Peyer's patch (tissue), 4 donors: Measurements from ENCODE around the gene KRT37. TPM values are rescaled to one million over a fixed set of nuclear protein-coding genes. Genes with fewer than 3 reads are reported as not detected.

Source experiments
- DNase-seq, 3 donors: peaks; one replicate each; pipeline ENCODE4 v3.0.0-alpha.2; 2017 to 2019
- H3K27ac ChIP-seq, 4 donors: fragments of 200-600 bp; sonication (generic); one replicate each; pipeline ENCODE4 v1.5.1; 2016 to 2019
- H3K27me3 ChIP-seq, 2 donors: fragments of 200-600 bp; sonication (generic); one replicate each; pipeline ENCODE4 v1.5.1; 2019
- H3K36me3 ChIP-seq, 3 donors: fragments of 200-600 bp; sonication (generic); one replicate each; pipeline ENCODE4 v1.5.1; 2016 to 2019
- H3K4me1 ChIP-seq, 4 donors: fragments of 200-600 bp; sonication (generic); one replicate each; pipeline ENCODE4 v1.5.1; 2016 to 2019
- H3K4me3 ChIP-seq, 4 donors: fragments of 200-600 bp; sonication (generic); 1 replicate in 3 of 4; 2 replicates in 1 of 4; pipeline ENCODE4 v1.5.1; 2016 to 2019; ENCODE audit warnings: mild to moderate bottlenecking in 1 of 4
- H3K9me3 ChIP-seq, 4 donors: fragments of 200-600 bp; sonication (generic); one replicate each; pipeline ENCODE4 v1.5.1; 2016 to 2019; ENCODE audit warnings: mild to moderate bottlenecking in 1 of 4
- POLR2A ChIP-seq, 2 donors: fragments of 450-650 bp; IDR thresholded peaks; one replicate each; pipeline ENCODE4 v1.5.1; 2017; ENCODE audit warnings: antibody characterized with exemption in 2 of 2, mild to moderate bottlenecking in 2 of 2, moderate library complexity in 2 of 2
- total RNA-seq, 4 donors: library from RNA; depleted of rRNA; stranded (reverse); fragments of >200 nt; gene quantifications; one replicate each; pipeline ENCODE4 v1.1.0, GENCODE V29; 2016
- TF ChIP-seq, protein P1 (sequence below), 6 experiments: fragments of 450-650 bp in 4 of 6; fragments of 200-600 bp in 2 of 6; sonication (generic) in 1 of 6; IDR thresholded peaks; one replicate each; pipeline ENCODE4 v1.5.1; 2017 to 2019; ENCODE audit warnings: antibody characterized with exemption in 6 of 6, mild to moderate bottlenecking in 3 of 6, moderate library complexity in 1 of 6

The KRT37 gene
- total RNA-seq, 4 donors from 2014 or later = not detected

GRCh38 chr17:41444186-41444585, 19.8 kb upstream of the KRT37 start:
- H3K4me1 ChIP-seq = no peaks in the 10 kb centered on the region
- no peaks in the 10 kb centered on the region for H3K9me3 ChIP-seq
- H3K27ac ChIP-seq = no peak overlapping the region
- H3K36me3 ChIP-seq = no peaks in the 10 kb centered on the region
- H3K27me3 ChIP-seq = no peaks in the 10 kb centered on the region
- no peak overlapping the region for H3K4me3 ChIP-seq
- DNase-seq = no peak
- TF ChIP-seq, protein P1, sequence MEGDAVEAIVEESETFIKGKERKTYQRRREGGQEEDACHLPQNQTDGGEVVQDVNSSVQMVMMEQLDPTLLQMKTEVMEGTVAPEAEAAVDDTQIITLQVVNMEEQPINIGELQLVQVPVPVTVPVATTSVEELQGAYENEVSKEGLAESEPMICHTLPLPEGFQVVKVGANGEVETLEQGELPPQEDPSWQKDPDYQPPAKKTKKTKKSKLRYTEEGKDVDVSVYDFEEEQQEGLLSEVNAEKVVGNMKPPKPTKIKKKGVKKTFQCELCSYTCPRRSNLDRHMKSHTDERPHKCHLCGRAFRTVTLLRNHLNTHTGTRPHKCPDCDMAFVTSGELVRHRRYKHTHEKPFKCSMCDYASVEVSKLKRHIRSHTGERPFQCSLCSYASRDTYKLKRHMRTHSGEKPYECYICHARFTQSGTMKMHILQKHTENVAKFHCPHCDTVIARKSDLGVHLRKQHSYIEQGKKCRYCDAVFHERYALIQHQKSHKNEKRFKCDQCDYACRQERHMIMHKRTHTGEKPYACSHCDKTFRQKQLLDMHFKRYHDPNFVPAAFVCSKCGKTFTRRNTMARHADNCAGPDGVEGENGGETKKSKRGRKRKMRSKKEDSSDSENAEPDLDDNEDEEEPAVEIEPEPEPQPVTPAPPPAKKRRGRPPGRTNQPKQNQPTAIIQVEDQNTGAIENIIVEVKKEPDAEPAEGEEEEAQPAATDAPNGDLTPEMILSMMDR (IDR thresholded peaks at IDR 0.05) = no peak
- no peak for TF ChIP-seq POLR2A (IDR thresholded peaks at IDR 0.05)

GRCh38 chr17:41442739-41443138, 18.4 kb upstream of the KRT37 start:
- H3K4me1 ChIP-seq = no peaks in the 10 kb centered on the region
- H3K27me3 ChIP-seq = no peaks in the 10 kb centered on the region
- no peaks in the 10 kb centered on the region for H3K9me3 ChIP-seq
- H3K36me3 ChIP-seq = no peaks in the 10 kb centered on the region
- no peak overlapping the region for H3K4me3 ChIP-seq
- TF ChIP-seq, protein P1 (IDR thresholded peaks at IDR 0.05) = no peak
- no peak for TF ChIP-seq POLR2A (IDR thresholded peaks at IDR 0.05)
- DNase-seq = no peak
- H3K27ac ChIP-seq = no peak overlapping the region

DNA sequence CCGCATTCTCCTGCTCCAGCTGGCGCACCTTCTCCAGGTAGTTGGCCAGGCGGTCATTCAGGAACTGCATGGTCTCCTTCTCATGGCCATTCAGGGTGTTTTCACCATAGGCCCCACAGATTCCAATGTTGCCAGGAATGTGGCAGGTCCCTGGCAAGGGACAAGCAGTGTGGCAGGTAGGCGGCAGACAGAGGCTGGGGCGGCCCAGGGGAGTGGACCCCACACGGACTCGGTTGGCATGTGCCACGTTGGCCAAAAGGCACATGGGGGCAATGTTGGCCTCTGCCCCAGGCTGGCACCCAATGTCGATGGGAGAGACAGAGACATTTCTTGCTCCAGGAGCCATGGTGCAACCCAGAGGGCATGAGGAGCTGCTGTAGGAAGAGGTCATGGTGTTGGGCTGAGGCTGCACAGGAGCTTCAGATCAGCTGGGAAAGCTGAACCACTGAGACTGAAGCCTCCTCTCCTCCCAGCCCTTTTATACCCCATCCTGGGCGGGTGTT, 16.2 kb upstream of the KRT37 start, which contains the start of gene KRT38:
Gene KRT38 (minus strand): TSS at position 453 of the 503 bp plus-strand sequence. CDS start 62 bp downstream, at position 391.
- no peak within 1 kb of the TSS for H3K4me3 ChIP-seq
- H3K4me1 ChIP-seq = no peaks in the 10 kb centered on the region
- H3K27ac ChIP-seq = no peak within 1 kb of the TSS
- TF ChIP-seq, protein P1 (IDR thresholded peaks at IDR 0.05) = no peak
- no peak for TF ChIP-seq POLR2A (IDR thresholded peaks at IDR 0.05)
- H3K9me3 ChIP-seq = no peaks in the 10 kb centered on the region
- DNase-seq = no peak
- H3K27me3 ChIP-seq = no peaks in the 10 kb centered on the region
- H3K36me3 ChIP-seq = no peaks in the 10 kb centered on the region

- H3K4me1 ChIP-seq = no peaks in the 10 kb centered on the region
- no peaks in the 10 kb centered on the region for H3K36me3 ChIP-seq
- DNase-seq = no peak
- no peak for TF ChIP-seq POLR2A (IDR thresholded peaks at IDR 0.05)
- TF ChIP-seq, protein P1 (IDR thresholded peaks at IDR 0.05) = no peak
- no peak overlapping the region for H3K4me3 ChIP-seq
- no peaks in the 10 kb centered on the region for H3K27me3 ChIP-seq
- H3K27ac ChIP-seq = no peak overlapping the region
- H3K9me3 ChIP-seq = no peaks in the 10 kb centered on the region
Observed at GRCh38 chr17:41439375-41439774, 15.0 kb upstream of the KRT37 start.

DNA sequence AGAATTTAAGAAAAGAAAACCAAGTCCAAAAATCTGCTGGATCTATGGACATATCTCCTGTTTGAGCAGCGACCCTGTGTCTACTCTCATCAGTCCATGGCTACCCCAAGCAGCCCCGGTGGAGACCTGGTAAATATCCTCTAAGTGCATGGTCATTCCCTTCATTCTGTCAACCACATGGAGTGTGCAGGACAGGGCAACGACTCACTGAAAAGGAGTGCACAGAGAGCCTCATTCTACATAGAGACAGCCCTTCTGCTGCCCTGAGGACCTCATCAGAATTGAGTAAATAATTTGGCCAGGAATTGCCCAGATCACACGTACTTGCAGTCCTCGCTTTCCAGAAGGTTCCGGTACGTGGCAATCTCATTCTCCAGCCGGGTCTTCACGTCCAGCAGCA, 13.4 kb upstream of the KRT37 start:
- no peak for TF ChIP-seq POLR2A (IDR thresholded peaks at IDR 0.05)
- TF ChIP-seq, protein P1 (IDR thresholded peaks at IDR 0.05) = no peak

DNA sequence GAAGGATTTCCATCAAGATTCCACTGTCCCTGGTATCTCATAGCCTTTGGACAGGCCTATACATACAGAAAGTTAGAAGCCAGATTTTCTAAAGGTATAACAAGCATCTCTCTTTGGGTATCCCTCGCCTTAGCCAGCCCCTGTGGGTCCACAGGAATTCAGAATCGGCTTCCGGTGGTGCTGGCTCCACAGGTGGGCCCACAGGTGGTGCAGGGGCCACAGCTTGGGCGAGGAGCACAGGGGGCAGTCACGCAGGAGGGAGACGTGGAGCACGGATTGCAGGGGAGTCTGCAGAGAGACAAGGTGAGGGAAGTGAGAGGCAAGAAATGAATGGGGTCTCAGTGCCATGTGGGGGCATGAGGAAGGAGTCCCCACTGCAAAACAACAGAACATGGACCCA, 12.9 kb upstream of the KRT37 start:
- Histone ChIP-seq H3K4me1 (no peaks in the 10 kb centered on the region), H3K36me3 (no peaks in the 10 kb centered on the region), H3K9me3 (no peaks in the 10 kb centered on the region), H3K4me3 (no peak overlapping the region), H3K27me3 (no peaks in the 10 kb centered on the region), H3K27ac (no peak overlapping the region)
- DNase-seq = no peak
- no peak for TF ChIP-seq POLR2A (IDR thresholded peaks at IDR 0.05)
- TF ChIP-seq, protein P1 (IDR thresholded peaks at IDR 0.05) = no peak

More for the DNA sequence above, 13.4 kb upstream of the KRT37 start:
- H3K36me3 ChIP-seq = no peaks in the 10 kb centered on the region
- no peaks in the 10 kb centered on the region for H3K9me3 ChIP-seq
- H3K4me3 ChIP-seq = no peak overlapping the region
- H3K27ac ChIP-seq = no peak overlapping the region
- H3K4me1 ChIP-seq = no peaks in the 10 kb centered on the region
- DNase-seq = no peak
- no peaks in the 10 kb centered on the region for H3K27me3 ChIP-seq
